Measurements from ENCODE around the gene MYBPC3. TPM values are rescaled to one million over a fixed set of nuclear protein-coding genes. Genes with fewer than 3 reads are reported as not detected.

MYBPC3 gene
- total RNA-seq (1 to 10 TPM in 1 of 4 donors, under 1 TPM in 3; 0.44 to 1.3 (median 0.69) TPM), polyA plus RNA-seq (under 1 TPM; 0.01 to 0.13 (median 0.07) TPM)
- long read RNA-seq, donor 1, result 0 reads
- long read RNA-seq, donor 2, partial matches to known transcripts, result 0 of 1 reads
- long read RNA-seq, donor 2, other reads (novel, unspliced or antisense), result 1 of 1 reads

- Histone ChIP-seq H3K27me3 (ENCODE audit: insufficient read depth in 3 of 3, low read length in 2 of 3) (no peaks in the 10 kb centered on the region), H3K4me1 (peaks cover 5% of the 10 kb centered on the region), H3K27ac (no peak within 1 kb of the TSS), H3K36me3 (ENCODE audit: insufficient read depth in 1 of 2, low read depth in 1 of 2) (no peaks in the 10 kb centered on the region), H3K9me3 (no peaks in the 10 kb centered on the region), H3K4me3 (no peak within 1 kb of the TSS)
- ATAC-seq (no peak), DNase-seq (no peak)
- intact Hi-C loops (cut with DNase I), result loop anchor here (5.0 to 10.0 kb wide), 3 partner anchors 80 to 468 kb away; partner anchors contain the start of gene MADD (in 1 of the 2)
- 60 to 64% (median 61%) methylated on average over 5 of the region's 5 CpGs for WGBS, 3 donors
- TF ChIP-seq, protein P1, sequence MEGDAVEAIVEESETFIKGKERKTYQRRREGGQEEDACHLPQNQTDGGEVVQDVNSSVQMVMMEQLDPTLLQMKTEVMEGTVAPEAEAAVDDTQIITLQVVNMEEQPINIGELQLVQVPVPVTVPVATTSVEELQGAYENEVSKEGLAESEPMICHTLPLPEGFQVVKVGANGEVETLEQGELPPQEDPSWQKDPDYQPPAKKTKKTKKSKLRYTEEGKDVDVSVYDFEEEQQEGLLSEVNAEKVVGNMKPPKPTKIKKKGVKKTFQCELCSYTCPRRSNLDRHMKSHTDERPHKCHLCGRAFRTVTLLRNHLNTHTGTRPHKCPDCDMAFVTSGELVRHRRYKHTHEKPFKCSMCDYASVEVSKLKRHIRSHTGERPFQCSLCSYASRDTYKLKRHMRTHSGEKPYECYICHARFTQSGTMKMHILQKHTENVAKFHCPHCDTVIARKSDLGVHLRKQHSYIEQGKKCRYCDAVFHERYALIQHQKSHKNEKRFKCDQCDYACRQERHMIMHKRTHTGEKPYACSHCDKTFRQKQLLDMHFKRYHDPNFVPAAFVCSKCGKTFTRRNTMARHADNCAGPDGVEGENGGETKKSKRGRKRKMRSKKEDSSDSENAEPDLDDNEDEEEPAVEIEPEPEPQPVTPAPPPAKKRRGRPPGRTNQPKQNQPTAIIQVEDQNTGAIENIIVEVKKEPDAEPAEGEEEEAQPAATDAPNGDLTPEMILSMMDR (IDR thresholded peaks at IDR 0.05), result no peak
Observed at GRCh38 chr11:47352556-47352955, at the start of gene MYBPC3. Gene MYBPC3, minus strand, starts transcription at chr11:47352702. Its CDS starts 55 bp downstream, at chr11:47352647.

DNA sequence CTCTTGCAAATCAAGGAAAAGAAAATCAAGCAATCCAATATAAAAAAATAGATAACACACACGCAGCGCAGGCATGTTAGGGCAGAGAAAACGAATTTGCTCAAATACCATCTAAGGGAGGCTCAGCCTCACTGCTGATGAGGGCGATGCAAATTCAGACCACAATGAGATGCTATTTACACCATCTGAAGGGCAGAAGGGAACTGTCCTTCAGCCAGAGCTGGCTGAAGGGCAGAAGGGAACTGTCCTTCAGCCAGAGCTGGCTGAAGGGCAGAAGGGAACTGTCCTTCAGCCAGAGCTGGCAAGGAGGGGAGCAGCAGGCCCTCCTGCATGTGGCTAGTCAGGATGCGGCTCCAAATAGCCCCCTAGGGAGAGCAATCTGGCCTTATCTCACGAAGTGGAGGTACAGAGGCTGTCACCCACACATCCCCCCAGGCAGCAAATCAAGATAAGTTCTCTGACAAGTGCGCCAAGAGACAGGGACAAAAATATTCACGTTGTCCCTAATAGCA is 48.3 kb upstream of the MYBPC3 start:
- ATAC-seq, result peak in 3 of 4 donors; percentile 46 to 68 (median 47)
- DNase-seq, result peak; percentile 15 to 28
- Histone ChIP-seq H3K9me3 (no peaks in the 10 kb centered on the region), H3K4me1 (peaks cover 9% of the 10 kb centered on the region), H3K27me3 (ENCODE audit: insufficient read depth in 3 of 3, low read length in 2 of 3) (no peaks in the 10 kb centered on the region), H3K36me3 (ENCODE audit: insufficient read depth in 1 of 2, low read depth in 1 of 2) (no peaks in the 10 kb centered on the region), H3K27ac (peak overlapping the region; percentile 41), H3K4me3 (peak overlapping the region; percentile 64)
- WGBS, 3 donors, result 16 to 25% (median 22%) methylated on average over 8 of the region's 8 CpGs
- TF ChIP-seq, protein P1 (IDR thresholded peaks at IDR 0.05), result no peak
- intact Hi-C loops (cut with DNase I), result no loop called here

- 13 to 16% (median 15%) methylated on average over 37 to 47 of the region's 47 CpGs for WGBS, 3 donors
- peaks cover 9% of the 10 kb centered on the region for H3K4me1 ChIP-seq
- H3K27me3 ChIP-seq (ENCODE audit: insufficient read depth in 3 of 3, low read length in 2 of 3), result no peaks in the 10 kb centered on the region
- intact Hi-C loops (cut with DNase I), result no loop called here
- H3K4me3 ChIP-seq, result peak overlapping the region; percentile 64
- no peaks in the 10 kb centered on the region for H3K9me3 ChIP-seq
- peak overlapping the region; percentile 41 for H3K27ac ChIP-seq
- ATAC-seq (peak in 3 of 4 donors; percentile 22 to 61 (median 60)), DNase-seq (peak; percentile 33 to 54)
- TF ChIP-seq, protein P1 (IDR thresholded peaks at IDR 0.05), result no peak
- no peaks in the 10 kb centered on the region for H3K36me3 ChIP-seq (ENCODE audit: insufficient read depth in 1 of 2, low read depth in 1 of 2)
Observed at GRCh38 chr11:47399860-47400767, 47.6 kb upstream of the MYBPC3 start.

GRCh38 chr11:47398551-47398950 is 46.0 kb upstream of the MYBPC3 start:
- H3K27ac ChIP-seq, result no peak overlapping the region
- 97 to 100% (median 100%) methylated on average over 1 of the region's 1 CpG for WGBS, 3 donors
- H3K9me3 ChIP-seq, result no peaks in the 10 kb centered on the region
- H3K4me3 ChIP-seq, result no peak overlapping the region
- DNase-seq (peak; percentile 3 to 34), ATAC-seq (no peak)
- TF ChIP-seq, protein P1 (IDR thresholded peaks at IDR 0.05), result no peak
- no peaks in the 10 kb centered on the region for H3K36me3 ChIP-seq (ENCODE audit: insufficient read depth in 1 of 2, low read depth in 1 of 2)
- no peaks in the 10 kb centered on the region for H3K27me3 ChIP-seq (ENCODE audit: insufficient read depth in 3 of 3, low read length in 2 of 3)
- intact Hi-C loops (cut with DNase I), result no loop called here
- peaks cover 14% of the 10 kb centered on the region for H3K4me1 ChIP-seq
